Measurements from ENCODE around the gene IP6K1.
"Not testable (repeated sequence)": the region's sequence is repeated elsewhere in the genome, so short reads cannot be mapped to it uniquely, and the experiment has no call there.

IP6K1 gene

DNA sequence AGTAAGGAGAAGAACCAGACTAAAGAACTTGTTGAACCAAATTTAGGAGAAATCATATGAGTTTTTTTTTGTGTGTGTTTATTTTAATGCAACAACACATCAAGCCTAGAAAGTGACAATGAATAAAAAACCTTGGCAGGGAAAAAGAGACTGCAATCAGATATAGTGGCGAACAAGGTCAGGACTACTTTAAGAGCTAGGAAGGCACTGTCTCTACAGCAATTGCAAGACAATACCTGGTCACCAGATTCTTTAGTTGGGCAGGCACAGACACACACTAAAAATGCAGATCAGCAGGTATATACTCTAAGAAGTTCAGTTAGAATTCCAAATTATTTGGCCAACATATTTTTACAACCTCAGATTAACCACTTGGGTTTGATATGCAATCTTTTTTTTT is 31.8 kb downstream of the IP6K1 start:
- no peak for TF ChIP-seq CTCF (IDR thresholded peaks at IDR 0.05; ENCODE audit: extremely low read depth, missing control alignments)
- DNase-seq (ENCODE audit: low spot score) = no peak

GRCh38 chr3:49751501-49751900 is 34.8 kb downstream of the IP6K1 start:
- no peak for TF ChIP-seq CTCF (IDR thresholded peaks at IDR 0.05; ENCODE audit: extremely low read depth, missing control alignments)
- no peak for DNase-seq (ENCODE audit: low spot score)

DNA sequence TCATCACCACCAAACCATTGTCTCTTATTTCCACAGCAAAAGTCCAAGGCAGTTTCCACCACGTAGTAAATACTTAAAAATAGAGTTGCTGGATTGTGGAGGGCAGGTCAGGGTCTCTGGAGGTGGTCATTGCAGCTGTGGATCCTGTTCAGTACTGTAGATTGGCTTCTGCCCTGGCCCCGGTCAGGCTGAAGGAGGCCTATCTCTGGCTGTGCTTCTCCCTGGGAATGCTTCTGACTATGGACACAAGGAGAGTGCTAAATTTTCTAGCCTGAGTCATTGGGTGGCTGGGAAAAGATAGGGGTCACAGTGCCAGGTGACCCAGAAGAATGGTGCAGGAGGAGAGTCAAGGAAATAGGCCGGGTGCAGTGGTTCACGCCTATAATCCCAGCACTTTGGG is 36.3 kb downstream of the IP6K1 start:
- no peak for TF ChIP-seq CTCF (IDR thresholded peaks at IDR 0.05; ENCODE audit: extremely low read depth, missing control alignments)
- DNase-seq (ENCODE audit: low spot score) = no peak

DNA sequence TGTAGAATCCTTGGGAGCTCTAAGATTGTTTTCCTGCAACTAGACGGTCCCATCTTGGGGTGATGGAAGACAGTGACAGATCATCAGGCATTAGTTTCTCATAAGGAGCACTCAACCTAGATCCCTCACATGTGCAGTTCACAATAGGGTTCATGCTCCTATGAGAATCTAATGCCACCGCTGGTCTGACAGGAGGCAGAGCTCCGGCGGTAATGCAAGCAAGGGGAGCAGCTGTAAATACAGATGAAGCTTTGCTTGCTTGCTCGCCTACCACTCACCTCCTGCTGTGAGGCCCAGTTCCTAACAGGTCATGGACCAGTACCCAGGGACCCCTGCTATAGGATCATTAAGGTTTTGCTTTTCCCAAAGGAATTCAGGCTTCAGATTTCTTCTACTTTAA is 37.5 kb downstream of the IP6K1 start:
- not testable (repeated sequence) for DNase-seq (ENCODE audit: low spot score)

DNA sequence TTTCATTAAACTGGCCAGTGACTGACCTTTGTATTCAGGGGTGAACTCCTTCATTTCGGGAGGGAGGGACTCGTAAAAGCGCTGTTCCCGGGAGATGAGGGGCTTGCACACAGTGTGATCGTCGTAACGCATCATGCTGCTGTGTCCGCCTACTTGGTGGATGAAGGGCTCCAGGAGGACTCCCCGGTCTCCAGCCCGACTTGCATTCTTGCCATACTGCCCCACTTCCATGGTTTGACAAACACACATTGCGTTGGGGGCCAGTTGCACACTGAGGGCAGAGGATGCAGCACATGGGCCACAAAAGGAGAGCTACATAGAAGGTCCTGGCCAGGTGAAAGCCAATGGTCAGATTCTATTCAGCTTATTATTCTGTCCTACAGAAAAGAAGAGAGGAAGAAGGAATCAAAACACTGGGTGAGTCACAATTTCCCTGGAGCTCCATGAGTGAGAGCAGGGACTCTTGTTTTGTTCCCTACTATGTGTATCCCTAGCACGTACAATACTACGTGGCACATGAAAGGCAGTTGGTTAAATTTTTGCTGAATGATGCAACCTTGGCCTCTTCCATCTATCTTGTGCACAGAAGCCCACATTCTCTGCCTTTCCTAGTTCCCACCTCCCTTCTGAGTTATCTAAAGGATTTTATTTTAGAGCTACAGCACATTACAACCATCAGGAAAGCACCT is 38.4 kb downstream of the IP6K1 start:
- no peak for DNase-seq (ENCODE audit: low spot score)
- TF ChIP-seq CTCF (IDR thresholded peaks at IDR 0.05; ENCODE audit: extremely low read depth, missing control alignments) = no peak

DNA sequence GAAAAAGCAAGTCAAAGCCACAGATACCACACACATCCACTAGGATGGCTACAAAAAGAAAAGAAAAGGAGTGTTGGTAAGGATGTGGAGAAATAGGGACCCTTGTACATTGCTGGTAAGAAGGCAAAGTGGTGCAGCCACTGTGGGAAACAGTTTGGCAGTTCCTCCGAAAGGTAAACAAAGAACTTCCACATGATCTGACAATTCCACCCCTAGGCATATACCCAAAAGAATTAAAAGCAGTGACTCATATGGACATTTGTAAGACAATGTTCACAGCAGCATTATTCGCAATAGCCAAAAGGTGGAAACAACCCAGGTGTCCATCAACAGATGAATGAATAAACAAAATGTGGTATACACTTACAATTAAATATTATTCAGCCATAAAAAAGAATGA is 40.4 kb downstream of the IP6K1 start:
- no peak for TF ChIP-seq CTCF (IDR thresholded peaks at IDR 0.05; ENCODE audit: extremely low read depth, missing control alignments)
- DNase-seq (ENCODE audit: low spot score) = no peak

- no peak for DNase-seq (ENCODE audit: low spot score)
- TF ChIP-seq CTCF (IDR thresholded peaks at IDR 0.05; ENCODE audit: extremely low read depth, missing control alignments) = no peak
Observed at GRCh38 chr3:49740427-49740826, 45.9 kb downstream of the IP6K1 start.

GRCh38 chr3:49738067-49738713 is 48.2 kb downstream of the IP6K1 start:
- DNase-seq (ENCODE audit: low spot score) = no peak
- no peak for TF ChIP-seq CTCF (IDR thresholded peaks at IDR 0.05; ENCODE audit: extremely low read depth, missing control alignments)
